Neural crest cell (in vitro differentiated cells): Measurements from ENCODE around the gene TMA16. TPM values are rescaled to one million over a fixed set of nuclear protein-coding genes. Genes with fewer than 3 reads are reported as not detected.

ENCODE experiments used
- DNase-seq: peaks from one replicate; pipeline ENCODE4 v3.0.0; 2021; ENCODE audit warnings: low read depth, mixed read lengths, low spot score
- H3K27ac Mint-ChIP-seq: one replicate; pipeline ENCODE4 v1.8.0; 2021; ENCODE audit warnings: mild to moderate bottlenecking, mixed read lengths; ENCODE audit not compliant: unreplicated experiment
- H3K27me3 Mint-ChIP-seq: 2 replicates; pipeline ENCODE4 v1.8.0; 2021; ENCODE audit warnings: low read depth, mild to moderate bottlenecking, mixed read lengths
- H3K36me3 Mint-ChIP-seq: 2 replicates; pipeline ENCODE4 v1.8.0; 2021; ENCODE audit warnings: low read depth, mild to moderate bottlenecking, mixed read lengths
- H3K4me1 Mint-ChIP-seq: 2 replicates; pipeline ENCODE4 v1.8.0; 2021; ENCODE audit warnings: mixed read lengths
- H3K4me3 Mint-ChIP-seq: one replicate; pipeline ENCODE4 v1.8.0; 2021; ENCODE audit warnings: mild to moderate bottlenecking, mixed read lengths
- H3K9me3 Mint-ChIP-seq: 2 replicates; pipeline ENCODE4 v1.8.0; 2021; ENCODE audit warnings: mixed read lengths
- CTCF ChIP-seq: fragments of 200-600 bp; sonication (generic); conservative IDR thresholded peaks from 2 replicates; pipeline ENCODE4 v1.5.0; 2021; ENCODE audit warnings: antibody characterized with exemption, mild to moderate bottlenecking
- total RNA-seq: library from RNA; stranded (reverse); gene quantifications from 2 replicates; pipeline ENCODE4 v1.2.1, GENCODE V29; 2021

TMA16 gene
- total RNA-seq, 1 donor from 2014 or later: 43.9 TPM

GRCh38 chr4:163550869-163551267 is 56.4 kb downstream of the TMA16 start:
- DNase-seq: no peak
- Mint-ChIP-seq H3K27me3 (no peaks in the 10 kb centered on the region), H3K9me3 (no peaks in the 10 kb centered on the region), H3K27ac (no peak overlapping the region), H3K36me3 (no peaks in the 10 kb centered on the region), H3K4me1 (peaks cover 10% of the 10 kb centered on the region), H3K4me3 (no peak overlapping the region)
- no peak for TF ChIP-seq CTCF

GRCh38 chr4:163553146-163553545 is 58.7 kb downstream of the TMA16 start:
- H3K4me1 Mint-ChIP-seq: peaks cover 10% of the 10 kb centered on the region
- H3K27ac Mint-ChIP-seq: no peak overlapping the region
- DNase-seq: no peak
- TF ChIP-seq CTCF: no peak
- peaks cover 4% of the 10 kb centered on the region for H3K27me3 Mint-ChIP-seq
- no peaks in the 10 kb centered on the region for H3K36me3 Mint-ChIP-seq
- H3K9me3 Mint-ChIP-seq: no peaks in the 10 kb centered on the region
- H3K4me3 Mint-ChIP-seq: no peak overlapping the region

GRCh38 chr4:163554870-163555465 is 60.5 kb downstream of the TMA16 start:
- no peaks in the 10 kb centered on the region for H3K9me3 Mint-ChIP-seq
- DNase-seq: no peak
- H3K27me3 Mint-ChIP-seq: peaks cover 4% of the 10 kb centered on the region
- no peaks in the 10 kb centered on the region for H3K36me3 Mint-ChIP-seq
- TF ChIP-seq CTCF: peak; percentile 88
- H3K4me1 Mint-ChIP-seq: peaks cover 3% of the 10 kb centered on the region
- H3K4me3 Mint-ChIP-seq: no peak overlapping the region
- no peak overlapping the region for H3K27ac Mint-ChIP-seq

- no peaks in the 10 kb centered on the region for H3K36me3 Mint-ChIP-seq
- no peak overlapping the region for H3K4me3 Mint-ChIP-seq
- no peaks in the 10 kb centered on the region for H3K9me3 Mint-ChIP-seq
- no peaks in the 10 kb centered on the region for H3K4me1 Mint-ChIP-seq
- peaks cover 4% of the 10 kb centered on the region for H3K27me3 Mint-ChIP-seq
- peak; percentile 48 for TF ChIP-seq CTCF
- DNase-seq: no peak
- H3K27ac Mint-ChIP-seq: no peak overlapping the region
Observed at GRCh38 chr4:163556177-163556576, 61.7 kb downstream of the TMA16 start.

GRCh38 chr4:163556650-163557391 is 62.3 kb downstream of the TMA16 start:
- H3K4me3 Mint-ChIP-seq: no peak overlapping the region
- no peaks in the 10 kb centered on the region for H3K36me3 Mint-ChIP-seq
- H3K9me3 Mint-ChIP-seq: no peaks in the 10 kb centered on the region
- H3K4me1 Mint-ChIP-seq: no peaks in the 10 kb centered on the region
- no peak for TF ChIP-seq CTCF
- no peak for DNase-seq
- H3K27me3 Mint-ChIP-seq: peaks cover 4% of the 10 kb centered on the region
- H3K27ac Mint-ChIP-seq: no peak overlapping the region
